Spleen (tissue), 11 donors: ENCODE results near the gene CMIP. TPM values are rescaled to one million over a fixed set of nuclear protein-coding genes. Genes with fewer than 3 reads are reported as not detected.

Source experiments
- DNase-seq: peaks from one replicate; pipeline ENCODE4 v3.0.0-alpha.2; 2020
- H3K27ac ChIP-seq, 8 donors: fragments of 200-600 bp; sonication (generic) in 7 of 8; 1 replicate in 4 of 8; 2 replicates in 4 of 8; pipeline versions ENCODE4 v1.5.0 to v1.8.0; 2016 to 2021; ENCODE audit warnings: inconsistent platforms in 4 of 8, mild to moderate bottlenecking in 4 of 8, moderate library complexity in 1 of 8
- H3K27me3 ChIP-seq, 7 donors: fragments of 200-600 bp; sonication (generic) in 6 of 7; replicated peaks in 1 of 7; 1 replicate in 4 of 7; 2 replicates in 3 of 7; pipeline versions ENCODE4 v1.5.0 to v1.8.0; 2016 to 2021; ENCODE audit warnings: inconsistent platforms in 3 of 7, mild to moderate bottlenecking in 1 of 7
- H3K36me3 ChIP-seq, 6 donors: fragments of 200-600 bp; sonication (generic) in 5 of 6; 1 replicate in 4 of 6; 2 replicates in 2 of 6; pipeline versions ENCODE4 v1.5.0 to v1.8.0; 2016 to 2021; ENCODE audit warnings: inconsistent platforms in 2 of 6
- H3K4me1 ChIP-seq, 6 donors: fragments of 200-600 bp; sonication (generic) in 5 of 6; 1 replicate in 3 of 6; 2 replicates in 3 of 6; pipeline versions ENCODE4 v1.5.0 to v1.8.0; 2016 to 2021; ENCODE audit warnings: inconsistent platforms in 3 of 6
- H3K4me3 ChIP-seq, 8 donors: fragments of 200-600 bp; sonication (generic) in 7 of 8; 1 replicate in 4 of 8; 2 replicates in 4 of 8; pipeline versions ENCODE4 v1.5.0 to v1.8.0; 2016 to 2021; ENCODE audit warnings: inconsistent platforms in 4 of 8, mild to moderate bottlenecking in 4 of 8, moderate library complexity in 2 of 8
- H3K9me3 ChIP-seq, 8 donors: fragments of 200-600 bp; sonication (generic) in 7 of 8; 1 replicate in 4 of 8; 2 replicates in 4 of 8; pipeline versions ENCODE4 v1.5.0 to v1.8.0; 2016 to 2021; ENCODE audit warnings: inconsistent platforms in 4 of 8
- CTCF ChIP-seq, 11 experiments: fragments of 200-600 bp in 7 of 11; fragments of 450-650 bp in 4 of 11; sonication (generic) in 4 of 11; IDR thresholded peaks in 8 of 11; conservative IDR thresholded peaks in 3 of 11; 1 replicate in 7 of 11; 2 replicates in 4 of 11; pipeline versions ENCODE4 v1.4.0 to v1.8.0; 2016 to 2021; ENCODE audit warnings: antibody characterized with exemption in 11 of 11, inconsistent platforms in 4 of 11, mild to moderate bottlenecking in 1 of 11
- POLR2A ChIP-seq, 3 donors: fragments of 450-650 bp; IDR thresholded peaks; one replicate each; pipeline ENCODE4 v1.5.1; 2017; ENCODE audit warnings: antibody characterized with exemption in 3 of 3, mild to moderate bottlenecking in 1 of 3
- POLR2AphosphoS5 ChIP-seq, 3 donors: sonication (generic); formaldehyde crosslinking; IDR thresholded peaks; one replicate each; pipeline ENCODE4 v1.5.1; 2017; ENCODE audit warnings: antibody characterized with exemption in 3 of 3
- WGBS, 5 donors: extraction: QIAGEN DNeasy Blood & Tissue Kit in 3 of 5; methylation state at CpG; one replicate each; pipeline versions ENCODE4 v1.1.5 to v1.1.7; 2013 to 2018; 5-methylcytosine and 5-hydroxymethylcytosine counted together
- intact Hi-C: fragments of 100-400 bp; cut with DNase I; formaldehyde crosslinking; loops from one replicate; pipeline ENCODE4 v1.15.0; 2023; ENCODE audit warnings: low total_unique reads
- polyA plus RNA-seq, 3 donors: library from polyadenylated mRNA; stranded (reverse); fragments of 200-250 nt; gene quantifications; one replicate each; pipeline ENCODE4 v1.2.1, GENCODE V29; 2013
- total RNA-seq, 7 donors: library from RNA; depleted of rRNA in 3 of 7; stranded (reverse); fragments of >200 nt in 3 of 7; fragmentation: NEBNext Ultra II Directional in 4 of 7; extraction: Animal tissue kit (Norgen Biotek cat#: 25700) in 4 of 7; gene quantifications; one replicate each; pipeline versions ENCODE4 v1.1.0 to v1.2.1, GENCODE V29; 2016 to 2021
- donor health status: healthy with polysubstance abuse.
- donor health status: DM: no; HTN: no; CAD: no; lungs with moderate emphysema.
- donor health status: DM: no; HTN: no; CAD: no.
- donor health status: Bipolar disorder and iron deficiency.
- donor health status: healthy.
- donor health status: DM: no; HTN: no; CAD: no.
- donor health status: DM: yes; HTN: yes; CAD: no.

Gene CMIP
- total and polyA plus RNA-seq, 10 donors = 6.0 to 107 (median 63.6) TPM

- Histone ChIP-seq H3K27ac (peak overlapping the region; percentile 60 to 95 (median 90)), H3K36me3 (peaks cover 0 to 4% (median 0%) of the 10 kb centered on the region in 6 donors), H3K4me3 (peak overlapping the region in 2 of 8 donors; percentile 7 to 64), H3K27me3 (no peaks in the 10 kb centered on the region), H3K4me1 (peaks cover 70 to 100% (median 95%) of the 10 kb centered on the region in 6 donors), H3K9me3 (no peaks in the 10 kb centered on the region)
- 61 to 77% (median 69%) methylated on average over 9 of the region's 9 CpGs for WGBS, 5 donors
- no peak for DNase-seq
- TF ChIP-seq POLR2AphosphoS5 (IDR thresholded peaks at IDR 0.05) = no peak
- intact Hi-C loops = no loop called here
Observed at GRCh38 chr16:81480606-81481206, 36.1 kb downstream of the CMIP start.

- peaks cover 0 to 8% (median 0%) of the 10 kb centered on the region in 6 donors for H3K36me3 ChIP-seq
- H3K27me3 ChIP-seq = no peaks in the 10 kb centered on the region
- H3K27ac ChIP-seq = peak overlapping the region; percentile 60 to 95 (median 90)
- TF ChIP-seq CTCF (IDR thresholded peaks at IDR 0.05 in 8 of 11, conservative IDR thresholded peaks at IDR 0.05 in 3 of 11) (peak in 6 of 11 experiments; percentile 13 to 55 (median 38)), POLR2A (IDR thresholded peaks at IDR 0.05) (peak in 2 of 3 donors; percentile 24 to 54), POLR2AphosphoS5 (IDR thresholded peaks at IDR 0.05) (peak; percentile 38 to 95 (median 84))
- H3K4me3 ChIP-seq = peak overlapping the region in 2 of 8 donors; percentile 7 to 64
- peaks cover 70 to 100% (median 96%) of the 10 kb centered on the region in 6 donors for H3K4me1 ChIP-seq
- DNase-seq = peak; percentile 93
- intact Hi-C loops = no loop called here
- no peaks in the 10 kb centered on the region for H3K9me3 ChIP-seq
- WGBS, 5 donors = 31 to 48% (median 39%) methylated on average over 11 of the region's 11 CpGs
Observed at GRCh38 chr16:81481207-81481821, 36.7 kb downstream of the CMIP start.

- Histone ChIP-seq H3K27me3 (no peaks in the 10 kb centered on the region), H3K27ac (peak overlapping the region; percentile 60 to 95 (median 90)), H3K4me1 (peaks cover 63 to 100% (median 94%) of the 10 kb centered on the region in 6 donors), H3K9me3 (no peaks in the 10 kb centered on the region), H3K4me3 (peak overlapping the region in 1 of 8 donors; percentile 64), H3K36me3 (peaks cover 0 to 13% (median 0%) of the 10 kb centered on the region in 6 donors)
- intact Hi-C loops = no loop called here
- WGBS, 5 donors = 69 to 90% (median 75%) methylated on average over 15 of the region's 15 CpGs
- DNase-seq = no peak
- TF ChIP-seq POLR2AphosphoS5 (IDR thresholded peaks at IDR 0.05) (peak in 2 of 3 donors; percentile 20 to 33), POLR2A (IDR thresholded peaks at IDR 0.05) (no peak)
Observed at GRCh38 chr16:81482329-81483063, 37.9 kb downstream of the CMIP start.

- peak overlapping the region in 7 of 8 donors; percentile 30 to 95 (median 90) for H3K27ac ChIP-seq
- H3K4me1 ChIP-seq = peaks cover 62 to 100% (median 94%) of the 10 kb centered on the region in 6 donors
- intact Hi-C loops = no loop called here
- H3K36me3 ChIP-seq = peaks cover 0 to 13% (median 0%) of the 10 kb centered on the region in 6 donors
- no peaks in the 10 kb centered on the region for H3K9me3 ChIP-seq
- WGBS, 5 donors = 64 to 69% (median 68%) methylated on average over 10 of the region's 10 CpGs
- H3K4me3 ChIP-seq = peak overlapping the region in 1 of 8 donors; percentile 64
- H3K27me3 ChIP-seq = no peaks in the 10 kb centered on the region
- no peak for TF ChIP-seq POLR2AphosphoS5 (IDR thresholded peaks at IDR 0.05)
- DNase-seq = no peak
Observed at GRCh38 chr16:81483064-81483969, 38.7 kb downstream of the CMIP start.
